ENCODE results near the gene GADD45B. TPM values are rescaled to one million over a fixed set of nuclear protein-coding genes. Genes with fewer than 3 reads are reported as not detected.
A peak's percentile ranks its signal among the peaks of the same experiment; 100 is the strongest.

GADD45B gene
- total and polyA plus RNA-seq, 10 of the 15 experiments (the other 5 are each of a cell fraction or from before 2014, with no cell fraction given), result 2.4 to 180 (median 91.1) TPM

DNA sequence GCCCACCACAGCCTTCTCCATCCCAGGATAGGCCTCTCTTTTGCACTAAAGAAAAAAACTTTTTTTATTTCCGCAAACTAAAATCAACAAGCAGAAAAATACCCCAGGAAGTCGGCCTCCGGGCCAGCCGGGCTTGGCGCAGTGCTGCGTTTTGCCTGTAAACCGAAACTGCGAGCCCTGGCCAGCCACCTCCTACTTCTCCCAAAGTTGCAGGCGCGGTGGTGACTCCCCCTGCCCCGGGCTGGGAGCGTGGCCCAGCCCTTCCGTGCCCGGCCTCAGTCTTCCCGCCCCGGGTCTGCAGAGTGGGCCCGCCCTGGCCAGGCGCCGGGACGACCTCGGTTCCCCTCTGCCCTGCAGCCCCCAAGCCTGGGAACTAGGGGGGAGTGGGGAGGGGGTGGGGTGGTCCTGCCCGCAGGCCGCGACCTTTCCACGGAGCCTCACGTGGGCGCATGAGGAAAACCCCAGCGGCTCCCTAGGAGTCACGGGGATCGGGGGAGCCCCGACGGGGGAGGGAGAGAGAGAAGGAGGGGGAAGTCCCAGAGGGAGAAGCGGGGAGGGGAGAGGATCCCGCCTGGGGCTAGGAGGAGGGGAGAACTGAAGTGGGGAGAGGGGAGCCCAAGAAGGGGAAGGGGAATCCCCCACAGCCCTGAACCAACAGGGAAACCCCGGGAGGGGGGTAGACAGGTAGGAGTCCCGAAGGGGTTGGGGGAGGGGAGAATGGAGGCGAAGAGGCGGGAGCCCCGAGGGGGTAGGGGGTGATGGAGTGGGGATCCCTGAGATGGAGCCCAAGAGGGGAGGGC lies 3.0 kb downstream of the GADD45B start (continued):
- TF ChIP-seq BCL3 (IDR thresholded peaks at IDR 0.05; ENCODE audit: borderline replicate concordance, insufficient read depth, low read depth, low read length, poor library complexity, severe bottlenecking), result peak; percentile 86
- TF ChIP-seq ZBED1 (IDR thresholded peaks at IDR 0.05; ENCODE audit: borderline replicate concordance), result peak; percentile 70; the same call in 1 of the 2 replicates
- peak; percentile 4; the same call in 1 of the 2 replicates for TF ChIP-seq REST (IDR thresholded peaks at IDR 0.05; ENCODE audit: low read depth, low read length)
- peak; percentile 6; the same call in 1 of the 2 replicates for TF ChIP-seq TAF1 (IDR thresholded peaks at IDR 0.05; ENCODE audit: borderline replicate concordance, low read depth, low read length)
- TF ChIP-seq WRNIP1 (IDR thresholded peaks at IDR 0.05; ENCODE audit: borderline replicate concordance, low read depth, low read length), result no peak
- no peak; the same call in none of the 2 replicates for TF ChIP-seq CBFB (IDR thresholded peaks at IDR 0.05; ENCODE audit: low read depth)
- TF ChIP-seq ZNF274 (IDR thresholded peaks at IDR 0.05; ENCODE audit: insufficient read depth, insufficient read length), result no peak
- TF ChIP-seq, protein P1, sequence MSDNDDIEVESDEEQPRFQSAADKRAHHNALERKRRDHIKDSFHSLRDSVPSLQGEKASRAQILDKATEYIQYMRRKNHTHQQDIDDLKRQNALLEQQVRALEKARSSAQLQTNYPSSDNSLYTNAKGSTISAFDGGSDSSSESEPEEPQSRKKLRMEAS (IDR thresholded peaks at IDR 0.05; ENCODE audit: low read depth, low read length), result 0 out of 2 replicates have a peak, but pooled peaks have one; percentile 58
- peak; percentile 93; the same call in 1 of the 2 replicates for TF ChIP-seq MTA3 (IDR thresholded peaks at IDR 0.05; ENCODE audit: borderline replicate concordance, low read length)
- peak; percentile 57; the same call in 1 of the 2 replicates for TF ChIP-seq BMI1 (IDR thresholded peaks at IDR 0.05; ENCODE audit: borderline replicate concordance)
- TF ChIP-seq USF1 (IDR thresholded peaks at IDR 0.05; ENCODE audit: borderline replicate concordance, extremely low read length, insufficient read depth, low read depth, low read length), result no peak
- TF ChIP-seq SIX5 (IDR thresholded peaks at IDR 0.05; ENCODE audit: low read depth, low read length, severe bottlenecking), result no peak
- TF ChIP-seq ZNF24 (IDR thresholded peaks at IDR 0.05), result no peak
- TF ChIP-seq GATAD2B (conservative IDR thresholded peaks at IDR 0.05; ENCODE audit: low read depth), result peak; percentile 46; the same call in 1 of the 2 replicates
- TF ChIP-seq SMAD5 (IDR thresholded peaks at IDR 0.05; ENCODE audit: low read depth), result peak; percentile 41; the same call in 1 of the 2 replicates
- no peak for TF ChIP-seq SREBF2 (IDR thresholded peaks at IDR 0.05; ENCODE audit: low read length)
- no peak for TF ChIP-seq HCFC1 (IDR thresholded peaks at IDR 0.05; ENCODE audit: low read length)
- peak; percentile 93 for TF ChIP-seq NR2F1 (conservative IDR thresholded peaks at IDR 0.05)
- no peak for TF ChIP-seq CEBPB (IDR thresholded peaks at IDR 0.05; ENCODE audit: borderline replicate concordance in 1 of 2, low read depth in 2 of 2, low read length in 2 of 2)
- TF ChIP-seq E2F4 (IDR thresholded peaks at IDR 0.05; ENCODE audit: low read depth, low read length), result no peak
